ACC112 (cell line): ENCODE measurements around the gene SCYL1.

Experiments
- H2AFZ ChIP-seq: fragments of 200-600 bp; sonication (generic); one replicate; pipeline ENCODE4 v1.6.0; 2017; ENCODE audit warnings: antibody characterized with exemption, low read length; ENCODE audit not compliant: unreplicated experiment
- H3K27ac ChIP-seq: fragments of 200-600 bp; sonication (generic); 2 replicates; pipeline ENCODE4 v1.5.1; 2014; ENCODE audit warnings: low read depth, mild to moderate bottlenecking, antibody characterized with exemption, low read length, moderate library complexity
- H3K27me3 ChIP-seq: fragments of 200-600 bp; sonication (generic); 2 replicates; pipeline ENCODE4 v1.6.1; 2014; ENCODE audit warnings: mild to moderate bottlenecking, antibody characterized with exemption, low read length, moderate library complexity, mixed read lengths; ENCODE audit not compliant: insufficient read depth
- H3K36me3 ChIP-seq: fragments of 200-600 bp; sonication (generic); 2 replicates; pipeline ENCODE4 v1.6.1; 2016; ENCODE audit warnings: mild to moderate bottlenecking, antibody characterized with exemption, low read length, moderate library complexity, mixed read lengths; ENCODE audit not compliant: insufficient read depth
- H3K4me1 ChIP-seq: fragments of 200-600 bp; sonication (generic); one replicate; pipeline ENCODE4 v1.6.1; 2016; ENCODE audit warnings: low read length, mixed read lengths; ENCODE audit not compliant: insufficient read depth, unreplicated experiment, control insufficient read depth
- H3K4me3 ChIP-seq: fragments of 200-600 bp; sonication (generic); 2 replicates; pipeline ENCODE4 v1.5.1; 2014; ENCODE audit warnings: mild to moderate bottlenecking, low read depth, low read length
- H3K79me2 ChIP-seq: fragments of 200-600 bp; sonication (generic); one replicate; pipeline ENCODE4 v1.6.0; 2016; ENCODE audit warnings: low read length; ENCODE audit not compliant: control insufficient read depth, unreplicated experiment, insufficient read depth

Gene SCYL1

GRCh38 chr11:65539744-65540289, 14.9 kb downstream of the SCYL1 start:
- Histone ChIP-seq H3K27me3 (no peaks in the 10 kb centered on the region), H3K79me2 (no peaks in the 10 kb centered on the region), H3K4me3 (peak overlapping the region; percentile 68), H2AFZ (no peak overlapping the region), H3K27ac (no peak overlapping the region), H3K4me1 (no peaks in the 10 kb centered on the region), H3K36me3 (no peaks in the 10 kb centered on the region)

- Histone ChIP-seq H3K4me3 (peak overlapping the region; percentile 68), H2AFZ (no peak overlapping the region)
Measured at GRCh38 chr11:65540290-65541092, 15.6 kb downstream of the SCYL1 start.

DNA sequence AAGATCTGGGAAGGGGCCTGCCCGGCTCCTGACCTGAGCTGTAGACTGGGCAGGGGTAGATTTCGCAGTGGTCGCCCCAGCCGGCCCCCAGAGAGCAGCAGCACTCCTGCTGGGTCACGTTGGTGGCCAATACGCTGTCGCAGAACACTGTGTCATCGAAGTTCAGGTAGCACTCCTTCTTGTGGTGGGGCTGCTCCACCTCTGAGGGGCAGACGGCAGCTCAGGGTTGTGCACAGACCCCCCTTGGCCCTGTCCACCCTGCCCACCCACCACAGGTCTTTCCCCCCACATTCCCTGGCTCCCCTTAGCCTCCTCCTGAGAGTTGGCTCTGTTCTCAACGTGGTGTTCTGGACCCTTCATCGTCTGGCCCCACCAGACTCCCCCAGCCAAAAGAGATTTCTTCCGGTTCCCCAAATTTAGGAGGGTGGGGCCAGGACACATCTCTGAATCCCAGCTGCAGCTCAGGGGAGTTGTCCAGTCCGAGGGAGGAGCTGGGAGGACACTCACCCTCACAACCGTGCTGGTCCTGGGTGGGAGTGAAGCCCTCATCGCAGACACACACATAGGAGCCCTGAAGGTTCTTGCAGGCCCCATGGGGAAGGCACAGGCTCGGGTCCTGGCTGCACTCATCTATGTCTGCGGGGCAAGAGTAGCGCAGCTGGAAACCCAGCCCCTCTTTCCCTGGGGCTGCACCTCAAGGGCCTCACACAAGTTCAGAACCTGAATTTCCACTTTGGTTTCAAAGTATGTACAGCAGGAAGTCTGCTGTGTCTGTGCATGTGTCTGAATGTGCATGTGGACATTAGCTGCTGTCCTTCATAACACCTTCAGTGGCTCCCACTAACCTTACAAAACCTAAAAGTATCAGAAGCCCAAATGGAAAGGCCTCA, 16.5 kb downstream of the SCYL1 start:
- H2AFZ ChIP-seq, result no peak overlapping the region
- H3K79me2 ChIP-seq, result no peaks in the 10 kb centered on the region
- H3K4me1 ChIP-seq, result no peaks in the 10 kb centered on the region
- H3K27me3 ChIP-seq, result no peaks in the 10 kb centered on the region
- H3K27ac ChIP-seq, result no peak overlapping the region
- peak overlapping the region; percentile 68 for H3K4me3 ChIP-seq
- H3K36me3 ChIP-seq, result no peaks in the 10 kb centered on the region

More at GRCh38 chr11:65540290-65541092, 15.6 kb downstream of the SCYL1 start:
- H3K27me3 ChIP-seq, result no peaks in the 10 kb centered on the region
- H3K36me3 ChIP-seq, result no peaks in the 10 kb centered on the region
- no peaks in the 10 kb centered on the region for H3K79me2 ChIP-seq
- H3K4me1 ChIP-seq, result no peaks in the 10 kb centered on the region
- H3K27ac ChIP-seq, result peak overlapping the region; percentile 9; the same call in 1 of the 2 replicates

- no peaks in the 10 kb centered on the region for H3K79me2 ChIP-seq
- H3K36me3 ChIP-seq, result no peaks in the 10 kb centered on the region
- H2AFZ ChIP-seq, result no peak overlapping the region
- H3K27ac ChIP-seq, result no peak overlapping the region
- H3K27me3 ChIP-seq, result no peaks in the 10 kb centered on the region
- no peak overlapping the region for H3K4me3 ChIP-seq
- H3K4me1 ChIP-seq, result no peaks in the 10 kb centered on the region
Measured at GRCh38 chr11:65542738-65543390, 18.0 kb downstream of the SCYL1 start.

DNA sequence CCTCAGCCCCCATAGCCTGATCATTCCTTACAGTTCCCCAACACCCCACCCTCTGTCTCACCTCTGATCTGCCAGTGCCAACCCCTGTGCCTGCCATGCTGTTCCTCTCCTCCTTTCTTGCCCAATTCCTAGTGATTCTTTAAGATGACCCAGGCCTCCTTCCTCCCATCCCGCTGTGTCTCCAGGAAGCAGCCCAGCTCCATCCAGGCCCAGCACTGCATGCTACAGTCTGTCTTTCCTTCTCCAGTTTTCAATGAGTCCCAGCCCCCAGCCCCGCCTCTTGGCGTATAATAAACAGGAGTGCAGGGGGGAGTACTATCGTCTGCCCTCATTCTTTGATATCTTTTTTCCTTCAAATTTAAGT, 21.0 kb downstream of the SCYL1 start:
- H3K36me3 ChIP-seq, result 0 out of 2 replicates have a peak, but pooled peaks cover 3% of the 10 kb centered on the region
- H2AFZ ChIP-seq, result no peak overlapping the region
- H3K4me3 ChIP-seq, result no peak overlapping the region
- no peaks in the 10 kb centered on the region for H3K4me1 ChIP-seq
- H3K27me3 ChIP-seq, result no peaks in the 10 kb centered on the region
- H3K79me2 ChIP-seq, result no peaks in the 10 kb centered on the region
- H3K27ac ChIP-seq, result no peak overlapping the region

GRCh38 chr11:65546217-65546958, 21.5 kb downstream of the SCYL1 start:
- Histone ChIP-seq H3K79me2 (no peaks in the 10 kb centered on the region), H3K36me3 (0 out of 2 replicates have a peak, but pooled peaks cover 3% of the 10 kb centered on the region), H3K4me3 (no peak overlapping the region), H3K27ac (no peak overlapping the region), H2AFZ (no peak overlapping the region), H3K27me3 (no peaks in the 10 kb centered on the region), H3K4me1 (no peaks in the 10 kb centered on the region)

DNA sequence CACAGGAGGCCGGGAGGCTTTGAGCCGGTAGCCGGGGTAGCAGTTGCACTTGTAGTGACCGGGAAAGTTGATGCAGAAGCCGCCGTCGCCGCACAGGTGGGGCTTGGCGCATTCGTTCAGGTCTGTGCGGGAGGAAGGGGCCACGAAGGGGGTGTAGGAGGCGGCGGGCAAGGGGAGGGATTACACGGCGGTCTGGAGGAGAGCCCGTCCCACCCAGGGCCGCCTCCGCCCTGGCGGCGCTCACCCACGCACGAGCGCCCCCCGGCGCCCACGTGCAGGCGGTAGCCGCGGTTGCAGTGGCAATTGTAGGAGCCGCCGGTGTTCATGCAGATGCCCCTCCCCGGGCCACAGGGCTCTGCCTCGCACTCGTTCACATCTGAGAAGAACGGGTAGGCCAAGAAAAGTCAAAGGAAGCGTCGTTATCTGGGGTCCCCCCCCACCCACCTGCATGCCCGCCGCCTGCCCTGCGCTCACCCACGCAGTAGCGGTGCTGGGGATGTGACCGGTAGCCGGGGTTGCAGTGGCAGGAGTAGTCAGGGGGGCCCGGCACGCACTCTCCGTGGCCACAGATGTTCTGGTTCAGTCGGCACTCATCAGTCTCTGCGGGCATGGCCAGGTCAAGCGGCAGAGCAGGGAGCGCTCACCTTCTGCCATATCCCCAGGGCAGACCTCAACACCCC, 22.7 kb downstream of the SCYL1 start:
- H3K27ac ChIP-seq, result no peak overlapping the region
- no peaks in the 10 kb centered on the region for H3K4me1 ChIP-seq
- H3K27me3 ChIP-seq, result no peaks in the 10 kb centered on the region
- 0 out of 2 replicates have a peak, but pooled peaks cover 3% of the 10 kb centered on the region for H3K36me3 ChIP-seq
- H3K79me2 ChIP-seq, result no peaks in the 10 kb centered on the region
- no peak overlapping the region for H2AFZ ChIP-seq
- no peak overlapping the region for H3K4me3 ChIP-seq

DNA sequence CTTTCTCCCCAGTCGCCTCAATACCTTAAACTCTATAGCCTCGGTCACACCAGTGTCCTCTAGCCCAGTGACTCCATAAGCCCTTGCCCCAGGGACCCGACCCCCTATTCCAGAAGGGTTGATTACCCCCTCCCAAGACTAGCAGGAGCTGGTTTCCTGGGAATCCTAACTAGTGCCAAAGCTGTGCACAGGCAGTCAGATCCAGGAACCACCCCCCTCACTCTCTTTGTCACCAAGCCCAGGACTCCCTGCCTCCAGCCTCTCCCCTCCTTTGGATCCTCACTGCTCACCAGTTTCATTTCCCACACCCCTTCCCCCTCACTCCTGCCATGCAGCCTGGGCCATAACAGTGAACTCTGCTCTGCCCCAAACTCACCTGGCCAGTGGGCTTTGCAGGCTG, 23.5 kb downstream of the SCYL1 start:
- no peak overlapping the region for H3K27ac ChIP-seq
- 0 out of 2 replicates have a peak, but pooled peaks cover 3% of the 10 kb centered on the region for H3K36me3 ChIP-seq
- no peaks in the 10 kb centered on the region for H3K27me3 ChIP-seq
- no peak overlapping the region for H3K4me3 ChIP-seq
- H3K4me1 ChIP-seq, result no peaks in the 10 kb centered on the region
- no peaks in the 10 kb centered on the region for H3K79me2 ChIP-seq
- no peak overlapping the region for H2AFZ ChIP-seq

DNA sequence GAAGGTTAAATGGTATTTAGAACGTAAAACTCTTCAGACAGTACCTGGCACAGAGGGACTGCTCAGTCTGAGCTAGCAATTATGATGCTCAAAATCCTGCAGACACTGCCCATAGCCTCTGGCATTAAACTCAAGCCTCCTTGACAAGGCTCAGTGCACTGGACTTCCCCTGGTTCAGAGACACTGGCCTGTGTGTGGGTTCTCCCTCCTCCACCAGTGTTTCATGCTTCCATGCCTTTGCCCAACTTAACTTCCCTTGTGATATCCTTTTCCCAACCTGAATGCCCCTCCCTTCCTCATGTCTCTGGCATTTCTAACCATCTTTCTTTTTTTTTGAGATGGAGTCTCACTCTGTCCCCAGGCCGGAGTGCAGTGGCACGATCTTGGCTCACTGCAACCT, 24.2 kb downstream of the SCYL1 start:
- Histone ChIP-seq H3K27me3 (no peaks in the 10 kb centered on the region), H3K4me1 (peaks cover 3% of the 10 kb centered on the region), H3K79me2 (no peaks in the 10 kb centered on the region), H3K36me3 (0 out of 2 replicates have a peak, but pooled peaks cover 3% of the 10 kb centered on the region), H3K4me3 (no peak overlapping the region), H2AFZ (no peak overlapping the region), H3K27ac (no peak overlapping the region)
